D721Med (cell line): ENCODE measurements around the gene CLRN2.

Source experiments
- DNase-seq: peaks from one replicate; pipeline ENCODE4 v3.0.0; 2011; ENCODE audit warnings: low spot score; ENCODE audit not compliant: insufficient read length
- FAIRE-seq: peaks from 2 replicates; lab custom pipeline; 2011; peaks lifted over from hg19 to GRCh38; lab: Jason Lieb, UNC
- CTCF ChIP-seq: IDR thresholded peaks from 2 replicates; pipeline ENCODE4 v1.5.1; 2012; ENCODE audit warnings: mild to moderate bottlenecking, control low read depth; ENCODE audit not compliant: insufficient read depth; ENCODE audit errors: missing control alignments

CLRN2 gene

GRCh38 chr4:17544831-17545234 lies 29.9 kb downstream of the CLRN2 start:
- TF ChIP-seq CTCF, result no peak
- no peak for FAIRE-seq
- no peak for DNase-seq

GRCh38 chr4:17545374-17546140 lies 30.6 kb downstream of the CLRN2 start:
- TF ChIP-seq CTCF, result no peak
- FAIRE-seq (no peak), DNase-seq (no peak)

GRCh38 chr4:17546222-17546621 lies 31.3 kb downstream of the CLRN2 start:
- FAIRE-seq (no peak), DNase-seq (no peak)
- TF ChIP-seq CTCF, result no peak

- TF ChIP-seq CTCF, result no peak
- no peak for FAIRE-seq
- DNase-seq, result no peak
Measured at GRCh38 chr4:17546678-17547077, 31.7 kb downstream of the CLRN2 start.

GRCh38 chr4:17550549-17550948 lies 35.6 kb downstream of the CLRN2 start:
- FAIRE-seq (no peak), DNase-seq (no peak)
- no peak for TF ChIP-seq CTCF

GRCh38 chr4:17552427-17552826 lies 37.5 kb downstream of the CLRN2 start:
- DNase-seq (no peak), FAIRE-seq (no peak)
- TF ChIP-seq CTCF, result no peak

GRCh38 chr4:17554568-17554967 lies 39.6 kb downstream of the CLRN2 start:
- FAIRE-seq (no peak), DNase-seq (no peak)
- TF ChIP-seq CTCF, result no peak
